ENCODE results near the gene STX16.
"Not testable (repeated sequence)": the region's sequence is repeated elsewhere in the genome, so short reads cannot be mapped to it uniquely, and the experiment has no call there.

The STX16 gene

DNA sequence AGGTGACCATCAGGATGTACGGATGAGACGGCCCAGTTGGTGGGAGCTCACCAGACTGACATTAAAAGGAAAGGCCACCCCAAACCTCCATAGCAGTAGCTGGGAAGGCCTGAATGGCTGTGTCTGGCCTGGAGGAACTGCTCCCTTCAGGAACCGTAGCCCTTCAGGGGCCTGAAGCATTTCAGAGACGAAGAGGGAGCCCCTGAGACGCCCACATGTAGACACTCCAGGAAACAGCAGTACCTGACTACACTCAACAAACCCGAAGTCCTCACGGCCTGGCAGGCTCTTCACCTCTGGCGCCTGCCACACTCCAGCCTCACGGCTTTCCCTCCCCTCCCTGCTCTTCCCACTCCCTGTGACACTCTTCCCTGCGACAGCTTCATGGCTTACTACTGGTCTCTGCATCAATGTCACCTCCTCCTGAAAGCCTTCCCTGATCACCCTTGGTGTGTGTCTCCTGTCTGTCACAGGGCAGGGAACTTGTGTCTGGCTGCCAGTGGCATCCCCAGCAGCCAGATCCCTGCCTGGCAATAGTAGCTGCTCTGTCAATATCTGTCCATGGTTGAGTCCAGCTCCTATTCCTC is 14.6 kb upstream of the STX16 start:
- DNase-seq (ENCODE audit: low spot score), result no peak

- no peak for DNase-seq (ENCODE audit: low spot score)
These were observed 14.1 kb upstream of the STX16 start for GRCh38 chr20:58636983-58637421.

- no peak for DNase-seq (ENCODE audit: low spot score)
These were observed 13.4 kb upstream of the STX16 start for GRCh38 chr20:58637466-58638213.

DNA sequence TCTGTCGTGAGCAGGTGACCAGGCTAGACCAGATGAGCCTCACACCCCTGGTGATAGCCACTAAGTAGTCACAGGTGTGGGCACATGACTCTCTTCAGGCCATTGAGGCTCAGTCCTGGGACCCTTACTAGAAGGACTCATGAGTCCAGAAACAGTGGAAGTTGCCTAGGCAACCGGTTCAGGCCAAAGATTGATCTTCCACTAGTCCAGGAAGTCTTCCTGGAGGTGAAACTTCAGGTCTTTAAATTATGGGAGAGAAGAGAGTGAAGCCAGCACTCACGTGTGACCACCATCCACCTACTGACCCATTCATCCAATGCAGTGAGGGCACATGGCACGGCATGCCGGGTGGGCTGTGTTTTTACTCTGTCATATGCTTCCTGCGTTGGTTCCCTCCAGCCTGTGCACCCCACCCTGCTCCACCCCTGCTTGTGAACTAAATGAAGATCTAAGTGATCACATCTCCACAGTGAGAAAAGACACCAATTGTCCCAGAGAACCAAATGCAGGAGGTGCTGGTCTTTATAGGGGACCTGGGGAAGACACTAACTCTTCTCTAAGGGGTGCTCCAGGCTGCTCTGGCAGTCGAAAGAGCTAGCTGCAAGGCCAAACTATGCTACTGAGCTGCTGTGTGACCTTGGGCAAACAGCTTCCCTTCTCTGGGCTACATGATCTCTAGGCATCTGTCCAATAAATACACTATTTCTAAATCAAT is 12.5 kb upstream of the STX16 start:
- no peak for DNase-seq (ENCODE audit: low spot score)

GRCh38 chr20:58639182-58640146 is 11.6 kb upstream of the STX16 start:
- DNase-seq (ENCODE audit: low spot score), result no peak

DNA sequence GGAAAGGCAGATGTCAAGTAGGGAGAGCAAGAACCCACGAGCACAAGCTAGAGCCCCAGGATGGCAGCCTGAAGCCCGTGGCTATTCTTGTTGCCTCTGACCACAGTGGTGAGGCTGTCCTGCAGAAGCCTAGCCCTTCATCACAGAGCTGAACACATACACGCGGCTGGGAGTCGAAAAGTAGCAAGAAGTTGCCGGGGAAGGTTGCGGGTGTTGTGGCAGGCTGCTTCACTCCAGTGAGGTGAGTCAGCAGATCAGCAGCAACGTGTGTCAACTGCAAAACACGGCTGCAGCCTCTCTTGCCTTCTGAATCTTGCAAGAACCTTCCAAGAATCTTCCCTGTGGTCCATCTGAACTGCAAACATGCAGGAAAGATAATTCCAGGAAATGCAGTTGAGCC is 10.6 kb upstream of the STX16 start:
- no peak for DNase-seq (ENCODE audit: low spot score)

DNA sequence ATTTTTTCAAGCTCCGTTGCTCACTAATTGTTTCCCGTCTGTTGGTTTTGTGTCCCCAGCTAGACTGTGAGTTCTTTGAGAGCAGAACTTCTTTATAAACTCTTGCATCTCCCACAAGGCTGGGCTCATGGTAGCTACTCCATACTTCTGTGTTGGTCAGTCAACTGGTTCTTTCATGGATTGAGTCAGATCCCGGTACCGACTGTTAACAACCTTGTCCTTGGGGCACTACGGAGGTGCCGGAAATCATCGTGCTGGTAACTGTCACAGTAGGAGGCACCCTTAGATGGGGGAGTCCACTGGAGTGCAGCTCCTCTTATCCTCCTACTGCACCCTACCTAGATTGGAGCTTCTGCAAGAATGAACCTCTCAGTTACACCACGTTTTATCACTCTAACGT is 8.6 kb upstream of the STX16 start:
- DNase-seq (ENCODE audit: low spot score), result no peak

DNA sequence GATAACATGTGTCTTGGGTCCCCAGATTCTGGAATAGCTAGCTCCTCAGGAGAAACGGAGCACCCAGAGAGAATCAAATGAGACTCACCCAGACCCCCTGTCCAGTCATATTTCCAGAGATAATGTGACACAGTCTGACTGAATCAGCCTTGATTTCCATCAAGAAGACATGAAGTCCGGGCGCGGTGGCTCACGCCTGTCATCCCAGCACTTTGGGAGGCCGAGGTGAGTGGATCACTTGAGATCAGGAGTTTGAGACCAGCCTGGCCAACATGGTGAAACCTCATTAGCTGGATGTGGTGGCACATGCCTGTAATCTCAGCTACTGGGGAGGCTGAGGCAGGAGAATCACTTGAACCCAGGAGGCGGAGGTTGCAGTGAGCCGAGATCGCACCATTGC is 8.2 kb upstream of the STX16 start:
- not testable (repeated sequence) for DNase-seq (ENCODE audit: low spot score)

DNA sequence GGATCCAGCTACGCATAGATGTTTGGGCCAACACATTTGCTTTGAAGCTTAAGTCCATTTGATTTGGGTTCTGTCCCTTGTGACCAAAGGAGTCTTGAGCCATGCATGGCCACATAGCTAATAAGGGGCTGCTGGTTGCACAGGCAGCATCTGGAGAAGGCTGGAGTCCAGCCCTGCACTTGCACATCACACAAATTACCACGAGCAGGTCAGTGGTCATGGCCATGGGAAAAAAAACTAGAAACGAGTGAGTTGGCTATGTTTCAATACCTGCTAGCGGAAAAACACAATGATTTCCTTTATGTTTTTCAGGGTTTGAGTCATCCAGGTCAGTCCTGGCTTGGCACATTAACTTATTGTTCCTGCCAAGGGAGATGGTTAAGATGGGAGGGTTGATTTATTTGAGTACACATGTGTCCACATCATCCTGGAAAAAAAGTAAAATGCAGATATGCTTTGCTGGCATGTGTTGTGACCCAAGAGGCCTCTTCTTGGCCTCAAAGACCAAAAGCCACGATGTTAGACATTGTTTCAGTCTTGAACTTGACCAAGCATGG is 5.6 kb upstream of the STX16 start:
- no peak for DNase-seq (ENCODE audit: low spot score)

- no peak for DNase-seq (ENCODE audit: low spot score)
These were observed 4.8 kb upstream of the STX16 start for GRCh38 chr20:58646257-58646656.

DNA sequence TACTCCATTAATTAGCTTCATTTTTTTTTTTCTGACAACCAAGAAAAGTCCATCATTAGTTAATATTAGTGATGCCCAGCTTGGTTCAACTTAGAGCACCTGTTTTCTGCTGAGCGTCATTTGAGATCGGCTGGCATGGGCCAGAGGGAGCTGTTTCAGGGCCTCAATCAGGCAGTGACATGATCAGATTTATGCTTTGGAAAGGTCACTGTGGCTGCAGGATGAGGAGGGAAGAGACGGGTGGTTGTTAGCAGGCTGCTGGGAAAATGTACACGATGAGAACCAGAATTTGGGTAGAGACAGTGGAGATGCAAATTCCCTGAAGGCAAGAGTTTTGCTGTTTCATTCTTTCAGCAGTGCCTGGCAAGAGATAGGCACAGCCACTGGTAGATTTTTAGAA is 4.4 kb upstream of the STX16 start:
- no peak for DNase-seq (ENCODE audit: low spot score)

- no peak for DNase-seq (ENCODE audit: low spot score)
These were observed 3.8 kb upstream of the STX16 start for GRCh38 chr20:58647162-58647795.

GRCh38 chr20:58647796-58648501 is 3.1 kb upstream of the STX16 start:
- DNase-seq (ENCODE audit: low spot score), result no peak

- DNase-seq (ENCODE audit: low spot score), result not testable (repeated sequence)
These were observed 2.6 kb upstream of the STX16 start for GRCh38 chr20:58648502-58648825.

DNA sequence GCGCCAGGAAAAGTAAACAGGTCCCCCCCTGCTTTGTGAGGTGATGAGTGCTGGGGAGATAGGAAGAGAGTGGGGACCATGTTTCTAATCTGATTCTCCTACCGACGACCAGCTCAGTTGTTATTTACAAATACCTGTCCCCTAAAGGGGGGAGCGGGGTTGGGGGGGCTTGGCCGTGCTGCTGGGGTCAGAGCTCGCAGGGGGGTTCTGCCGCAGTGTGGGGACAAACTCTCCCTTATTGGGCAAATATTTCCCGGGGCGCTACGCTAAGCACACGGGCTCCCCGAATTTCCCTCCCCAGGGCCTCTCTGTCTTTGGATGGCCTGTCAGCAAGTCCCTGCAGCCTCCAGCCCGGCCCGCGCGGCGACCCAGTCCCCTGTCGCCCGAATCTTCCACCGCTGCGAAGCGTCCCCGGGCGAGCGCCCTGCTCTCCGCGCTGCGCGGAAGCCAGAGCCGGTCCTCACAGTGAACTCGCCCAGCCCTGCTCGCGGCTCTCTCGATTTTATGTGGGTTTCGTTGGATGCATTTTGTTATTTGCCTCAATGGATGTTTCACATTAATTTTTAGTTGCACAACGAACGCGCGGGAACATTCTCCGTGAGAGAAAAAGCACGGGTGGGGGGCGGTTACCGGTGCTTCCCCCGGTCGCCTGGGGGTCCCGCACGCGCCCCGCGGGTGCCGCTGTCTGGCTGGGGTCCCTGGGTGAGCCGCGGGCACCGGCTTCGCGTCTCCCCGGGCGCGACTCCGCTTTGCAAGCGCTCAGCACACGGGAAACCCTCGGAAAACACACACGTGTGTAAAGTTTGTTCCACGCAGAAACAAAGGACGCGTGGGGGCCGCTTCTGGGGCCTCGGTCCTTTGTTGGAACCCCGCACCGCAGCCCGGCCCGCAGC is 1.5 kb upstream of the STX16 start:
- DNase-seq (ENCODE audit: low spot score), result no peak

DNA sequence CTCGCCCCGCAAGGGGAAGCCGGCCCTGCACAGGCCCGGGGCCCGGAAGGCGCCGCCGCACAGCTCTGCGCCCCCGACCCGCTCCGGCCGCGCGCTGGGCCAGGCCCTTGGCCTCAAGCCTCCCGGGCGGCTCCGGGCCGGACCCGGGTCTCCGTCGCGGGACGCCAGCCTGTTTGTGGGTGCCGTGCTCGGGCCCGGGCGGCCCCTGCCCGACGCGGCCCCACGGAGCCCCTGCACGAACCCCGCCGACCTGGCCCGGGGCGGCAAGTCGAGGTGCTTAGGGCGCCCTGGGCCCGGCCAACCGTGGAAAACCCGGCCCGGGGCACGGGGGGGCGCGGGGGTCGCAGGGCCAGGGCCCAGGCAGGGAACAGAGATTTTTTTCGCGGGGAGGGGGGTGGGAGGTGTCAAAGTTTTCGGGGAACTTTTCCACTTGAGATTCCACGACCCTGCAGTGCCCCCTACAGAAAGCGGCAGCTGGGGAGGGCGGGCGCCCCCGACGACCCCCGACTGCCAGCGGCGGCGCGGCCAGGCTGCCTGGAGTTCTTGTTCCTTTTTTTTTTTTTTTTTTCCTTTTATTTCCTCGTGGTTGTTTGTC is 805 bp upstream of the STX16 start:
- no peak for DNase-seq (ENCODE audit: low spot score)

DNA sequence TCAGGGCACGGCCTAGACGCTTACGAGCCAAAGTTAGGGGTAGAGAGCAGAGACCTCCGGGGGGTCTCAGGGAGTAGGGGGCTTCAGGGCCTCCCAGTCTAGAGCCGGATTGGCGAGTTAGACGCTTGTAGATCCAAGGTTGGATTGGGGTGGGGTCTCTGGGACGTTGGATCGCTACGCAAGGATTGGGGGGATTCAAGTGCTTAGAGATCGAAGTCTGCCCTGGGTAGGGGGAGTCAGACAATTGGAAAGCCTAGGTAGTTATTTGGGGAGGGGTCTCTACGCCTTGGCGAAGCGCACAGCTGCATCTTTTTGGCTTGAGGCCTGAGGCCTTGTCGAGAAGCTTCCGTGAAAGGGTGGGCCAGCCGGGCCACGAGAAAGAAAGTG is 469 bp downstream of the STX16 start:
- DNase-seq (ENCODE audit: low spot score), result no peak

DNA sequence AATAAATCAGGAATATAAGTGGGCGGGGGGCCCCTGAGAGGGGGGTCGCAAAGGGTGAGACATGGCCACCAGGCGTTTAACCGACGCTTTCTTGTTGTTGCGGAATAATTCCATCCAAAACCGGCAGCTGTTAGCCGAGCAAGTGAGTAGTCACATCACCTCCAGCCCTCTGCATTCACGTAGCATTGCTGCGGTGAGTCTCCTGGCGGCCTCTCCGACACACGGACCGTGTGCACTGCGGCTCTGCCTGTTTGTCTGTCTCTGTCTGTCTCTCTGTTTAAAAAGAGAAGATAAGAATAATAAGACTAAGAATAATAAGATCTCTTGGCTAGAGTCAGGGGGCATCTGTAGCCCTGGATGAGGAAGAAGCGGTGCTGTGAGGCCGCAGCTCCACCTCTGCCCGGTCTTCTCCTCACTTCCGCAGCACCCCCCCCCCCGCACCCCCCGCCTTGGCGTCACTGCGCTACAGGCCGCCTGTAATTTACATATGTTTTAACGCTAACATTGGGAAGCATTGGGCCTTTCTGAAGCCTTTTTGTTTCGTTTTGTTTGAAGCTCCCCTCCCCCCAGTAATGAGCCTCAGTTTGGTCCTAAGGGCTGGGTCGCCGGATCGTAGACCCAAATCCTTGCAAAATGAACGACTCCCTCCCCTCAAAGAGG is 993 bp downstream of the STX16 start:
- peak; percentile 47 for DNase-seq (ENCODE audit: low spot score)
